Activated T-helper 2 cell treated with anti-CD3 and anti-CD28 coated beads, Interferon-gamma antibody, Interleukin-2, Interleukin-4, amounts not matched to agents 10 μg/mL and 5 μg/mL and 100 μg/mL, durations not matched to agents 14 hours and 24 hours and 36 hours (primary cell): Measurements from ENCODE around the gene P2RX4. TPM values are rescaled to one million over a fixed set of nuclear protein-coding genes. Genes with fewer than 3 reads are reported as not detected.
"Not testable (repeated sequence)": the region's sequence is repeated elsewhere in the genome, so short reads cannot be mapped to it uniquely, and the experiment has no call there.

Source experiments
- DNase-seq: peaks from one replicate; pipeline ENCODE4 v3.0.0; 2021; ENCODE audit warnings: low spot score
- H3K27ac Mint-ChIP-seq: one replicate; pipeline ENCODE4 v1.8.0; 2021; ENCODE audit warnings: mixed read lengths
- H3K27me3 Mint-ChIP-seq: one replicate; pipeline ENCODE4 v1.8.0; 2021; ENCODE audit warnings: low read depth, mixed read lengths
- H3K36me3 Mint-ChIP-seq: one replicate; pipeline ENCODE4 v1.8.0; 2021; ENCODE audit warnings: low read depth, mixed read lengths
- H3K4me1 Mint-ChIP-seq: one replicate; pipeline ENCODE4 v1.8.0; 2021; ENCODE audit warnings: low read depth, mixed read lengths
- H3K4me3 Mint-ChIP-seq: one replicate; pipeline ENCODE4 v1.8.0; 2021; ENCODE audit warnings: low read depth, mild to moderate bottlenecking, moderate library complexity, mixed read lengths
- H3K9me3 Mint-ChIP-seq: one replicate; pipeline ENCODE4 v1.8.0; 2021; ENCODE audit warnings: mixed read lengths
- intact Hi-C: fragments of 100-400 bp; cut with micrococcal nuclease; formaldehyde crosslinking; loops from one replicate; pipeline ENCODE4 v1.15.1; 2023
- total RNA-seq: library from RNA; stranded (reverse); gene quantifications from 2 replicates; pipeline ENCODE4 v1.2.3, GENCODE V29; 2022

Gene P2RX4
- total RNA-seq, 1 donor from 2014 or later: 25.2 TPM

DNA sequence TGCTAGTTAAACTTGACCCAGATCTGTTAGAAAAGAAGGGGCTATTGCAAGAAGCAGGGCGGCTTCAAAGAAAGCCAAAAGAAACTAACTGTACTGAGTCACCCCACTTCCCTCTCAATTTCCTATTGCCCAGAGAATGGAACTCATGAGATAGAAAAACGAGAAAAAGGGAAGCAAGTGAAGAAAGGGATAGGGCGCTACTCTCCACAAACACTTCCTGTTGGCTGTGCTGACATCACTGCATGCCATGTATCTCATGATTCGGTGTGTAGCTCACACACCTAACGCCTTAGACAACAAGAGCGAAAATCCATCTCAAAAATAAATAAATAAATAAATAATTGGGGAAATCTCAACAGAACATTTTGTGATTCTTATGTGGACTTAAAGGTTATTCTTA is 13.0 kb upstream of the P2RX4 start:
- Mint-ChIP-seq H3K4me1 (peaks cover 11% of the 10 kb centered on the region), H3K9me3 (no peaks in the 10 kb centered on the region), H3K27ac (no peak overlapping the region), H3K4me3 (no peak overlapping the region), H3K36me3 (no peaks in the 10 kb centered on the region), H3K27me3 (no peaks in the 10 kb centered on the region)
- no peak for DNase-seq
- intact Hi-C loops: no loop called here

DNA sequence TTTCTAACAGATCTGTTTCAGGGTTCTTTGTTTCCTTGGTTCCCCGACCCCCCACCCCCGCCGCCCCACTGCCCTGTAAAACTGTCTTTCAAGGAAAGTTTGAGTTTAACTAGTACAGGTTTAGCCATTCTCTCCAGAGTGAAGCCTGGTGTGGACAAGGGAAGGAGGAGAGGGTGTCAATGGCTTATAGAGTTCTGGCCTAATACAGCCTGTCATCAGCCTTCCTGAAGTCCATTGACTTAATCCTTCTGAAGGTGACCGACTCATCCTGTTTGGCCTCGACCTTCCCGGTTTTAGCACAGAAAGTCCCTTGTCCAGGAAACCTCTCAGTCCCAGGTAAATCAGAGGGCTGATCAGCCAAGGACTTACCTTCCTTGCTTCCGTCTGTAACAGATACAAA is 11.0 kb upstream of the P2RX4 start:
- Mint-ChIP-seq H3K27me3 (no peaks in the 10 kb centered on the region), H3K27ac (no peak overlapping the region), H3K9me3 (no peaks in the 10 kb centered on the region), H3K4me1 (peaks cover 6% of the 10 kb centered on the region), H3K36me3 (no peaks in the 10 kb centered on the region), H3K4me3 (no peak overlapping the region)
- intact Hi-C loops: no loop called here
- no peak for DNase-seq

DNA sequence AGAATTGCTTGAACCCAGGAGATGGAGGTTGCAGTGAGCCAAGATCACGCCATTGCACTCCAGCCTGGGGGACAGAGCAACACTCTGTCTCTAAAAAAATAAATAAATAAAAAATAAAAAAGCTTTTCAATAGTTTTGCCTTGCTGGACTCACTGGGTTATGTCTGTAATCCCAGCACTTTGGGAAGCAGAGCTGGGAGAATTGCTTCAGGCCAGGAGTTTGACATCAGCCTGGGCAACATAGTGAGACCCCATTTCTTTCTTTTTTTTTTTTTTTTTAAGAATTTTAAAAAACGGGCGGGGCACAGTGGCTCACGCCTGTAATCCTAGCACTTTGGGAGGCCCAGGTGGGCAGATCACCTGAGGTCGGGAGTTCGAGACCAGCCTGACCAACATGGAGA is 8.8 kb upstream of the P2RX4 start:
- H3K9me3 Mint-ChIP-seq, H3K36me3 Mint-ChIP-seq, H3K27me3 Mint-ChIP-seq, intact Hi-C loops, DNase-seq, H3K4me3 Mint-ChIP-seq, H3K27ac Mint-ChIP-seq: not testable (repeated sequence)
- H3K4me1 Mint-ChIP-seq: peaks cover 11% of the 10 kb centered on the region

DNA sequence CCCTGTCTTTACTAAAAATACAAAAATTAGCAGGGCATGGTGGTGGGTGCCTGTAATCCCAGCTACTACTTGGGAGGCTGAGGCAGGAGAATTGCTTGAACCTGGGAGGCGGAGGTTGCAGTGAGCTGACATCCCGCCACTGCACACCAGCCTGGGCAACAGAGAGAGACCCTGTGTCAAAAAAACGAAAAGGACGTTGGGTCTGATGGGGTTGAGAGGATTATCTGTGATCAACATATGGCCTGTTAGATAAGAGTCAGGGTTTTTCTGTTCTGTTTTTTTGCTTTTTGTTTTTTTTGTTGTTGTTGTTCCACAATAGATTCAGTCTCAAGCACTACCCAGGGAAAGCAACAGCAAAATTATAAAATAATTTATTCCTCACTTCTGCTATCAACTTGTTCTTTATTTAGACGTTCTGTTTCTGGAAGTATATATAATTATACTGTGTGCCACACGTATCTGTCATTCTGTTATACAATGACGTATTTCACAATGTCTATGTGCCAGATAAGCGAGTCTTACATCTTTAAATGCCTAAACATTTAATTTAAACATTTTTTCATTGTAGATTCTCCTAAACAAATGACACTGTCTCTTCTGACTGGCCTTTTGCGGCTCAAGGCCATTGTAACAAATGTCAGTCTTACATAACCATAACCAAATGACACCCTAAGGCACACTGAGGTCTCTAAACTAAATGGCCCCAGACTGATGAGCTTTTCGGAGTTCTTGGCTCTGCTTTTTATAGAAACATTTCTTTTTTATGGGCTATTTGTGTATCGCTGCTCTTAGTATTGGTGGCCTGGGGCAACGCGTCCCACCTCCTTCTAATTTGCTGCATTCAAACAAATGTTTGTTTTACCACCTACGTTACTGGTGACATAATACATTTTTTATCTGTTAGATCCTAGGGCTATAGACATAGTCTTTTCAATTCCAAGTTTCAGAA is 7.2 kb upstream of the P2RX4 start:
- no peaks in the 10 kb centered on the region for H3K27me3 Mint-ChIP-seq
- H3K27ac Mint-ChIP-seq: no peak overlapping the region
- intact Hi-C loops: no loop called here
- DNase-seq: no peak
- H3K4me1 Mint-ChIP-seq: peaks cover 5% of the 10 kb centered on the region
- H3K36me3 Mint-ChIP-seq: no peaks in the 10 kb centered on the region
- no peaks in the 10 kb centered on the region for H3K9me3 Mint-ChIP-seq
- H3K4me3 Mint-ChIP-seq: no peak overlapping the region

DNA sequence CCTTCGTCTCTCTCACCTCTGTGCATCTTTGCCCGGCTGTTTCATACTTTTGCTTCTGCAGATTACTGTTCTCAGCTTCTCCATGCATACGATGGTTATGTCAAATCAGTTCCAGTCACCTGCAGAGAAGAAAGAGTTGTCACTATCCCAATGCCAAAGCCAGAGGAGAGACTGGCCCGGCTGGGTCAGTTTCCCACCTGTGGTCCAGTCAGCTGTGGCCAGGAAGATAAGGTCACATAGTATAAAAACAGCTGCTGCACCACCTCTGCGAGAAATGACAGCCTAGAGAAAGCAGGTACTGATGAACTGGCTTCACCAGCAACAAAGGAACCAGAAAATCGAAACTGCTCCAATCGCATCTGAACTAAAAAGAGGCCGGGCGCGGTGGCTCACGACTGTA is 6.4 kb upstream of the P2RX4 start:
- Mint-ChIP-seq H3K4me1 (peaks cover 7% of the 10 kb centered on the region), H3K27ac (no peak overlapping the region), H3K36me3 (no peaks in the 10 kb centered on the region), H3K4me3 (no peak overlapping the region), H3K27me3 (no peaks in the 10 kb centered on the region), H3K9me3 (no peaks in the 10 kb centered on the region)
- DNase-seq: no peak
- intact Hi-C loops: no loop called here

DNA sequence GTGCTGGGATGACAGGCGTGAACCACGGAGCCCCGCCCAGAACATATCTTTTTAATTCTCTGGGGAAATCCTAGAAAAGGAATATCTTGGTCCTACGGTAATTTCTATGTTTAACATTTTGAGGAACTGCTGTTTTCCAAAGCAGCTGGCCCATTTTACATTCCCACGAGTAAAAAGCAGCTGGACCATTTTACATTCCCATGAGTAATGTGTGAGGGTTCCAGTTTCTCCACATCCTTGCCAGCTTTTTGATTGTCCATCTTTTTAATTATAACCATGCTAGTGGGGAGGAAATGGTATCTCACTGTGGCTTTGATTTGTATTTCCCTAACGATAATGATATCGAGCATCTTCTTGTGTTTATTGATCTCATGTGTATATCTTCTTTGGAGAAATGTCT is 4.4 kb upstream of the P2RX4 start:
- H3K36me3 Mint-ChIP-seq: no peaks in the 10 kb centered on the region
- H3K27me3 Mint-ChIP-seq: no peaks in the 10 kb centered on the region
- H3K27ac Mint-ChIP-seq: no peak overlapping the region
- H3K4me1 Mint-ChIP-seq: peaks cover 9% of the 10 kb centered on the region
- no peaks in the 10 kb centered on the region for H3K9me3 Mint-ChIP-seq
- no peak for DNase-seq
- no peak overlapping the region for H3K4me3 Mint-ChIP-seq
- intact Hi-C loops: no loop called here

DNA sequence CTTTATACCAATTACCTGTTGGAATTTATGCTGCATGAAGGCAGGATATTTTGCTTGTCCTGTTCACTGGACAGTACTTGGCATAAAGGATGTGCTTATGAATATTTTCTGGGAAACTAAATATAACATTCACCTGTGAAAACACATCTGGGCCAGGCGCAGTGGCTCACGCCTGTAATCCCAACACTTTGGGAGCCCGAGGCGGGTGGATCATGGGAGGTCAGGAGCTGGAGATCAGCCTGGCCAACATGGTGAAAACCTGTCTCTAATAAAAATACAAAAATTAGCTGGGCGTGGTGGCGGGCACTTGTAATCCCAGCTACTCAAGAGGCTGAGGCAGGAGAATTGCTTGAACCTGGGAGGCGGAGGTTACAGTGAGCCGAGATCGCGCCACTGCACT is 1.4 kb upstream of the P2RX4 start:
- H3K9me3 Mint-ChIP-seq, H3K36me3 Mint-ChIP-seq, DNase-seq, H3K27me3 Mint-ChIP-seq, intact Hi-C loops: not testable (repeated sequence)
- Mint-ChIP-seq H3K4me3 (peak overlapping the region; percentile 21), H3K4me1 (peaks cover 27% of the 10 kb centered on the region), H3K27ac (peak overlapping the region; percentile 76)

DNA sequence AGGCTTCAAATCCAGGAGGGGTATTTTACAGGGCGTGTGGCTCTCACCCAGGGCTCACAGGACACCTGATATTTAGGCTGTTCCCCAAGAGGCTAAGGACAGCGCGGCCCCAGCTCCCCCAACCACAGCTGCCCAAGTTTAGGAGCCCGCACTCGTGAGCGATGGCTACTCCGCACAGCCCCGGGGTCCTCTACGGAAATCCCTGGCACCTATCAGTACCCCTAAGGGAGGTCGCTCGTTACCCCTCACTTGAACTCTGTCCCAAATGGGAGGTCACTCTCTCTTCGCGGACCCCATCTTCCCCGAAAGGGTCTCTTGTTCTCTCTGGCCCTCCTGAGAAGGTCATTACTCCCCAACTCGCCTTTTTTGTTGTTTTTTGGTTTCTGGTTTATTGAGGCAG is 708 bp upstream of the P2RX4 start:
- Mint-ChIP-seq H3K4me1 (peaks cover 28% of the 10 kb centered on the region), H3K27me3 (no peaks in the 10 kb centered on the region), H3K9me3 (no peaks in the 10 kb centered on the region), H3K4me3 (peak overlapping the region; percentile 95), H3K36me3 (peaks cover 13% of the 10 kb centered on the region), H3K27ac (peak overlapping the region; percentile 76)
- no peak for DNase-seq
- intact Hi-C loops: no loop called here

DNA sequence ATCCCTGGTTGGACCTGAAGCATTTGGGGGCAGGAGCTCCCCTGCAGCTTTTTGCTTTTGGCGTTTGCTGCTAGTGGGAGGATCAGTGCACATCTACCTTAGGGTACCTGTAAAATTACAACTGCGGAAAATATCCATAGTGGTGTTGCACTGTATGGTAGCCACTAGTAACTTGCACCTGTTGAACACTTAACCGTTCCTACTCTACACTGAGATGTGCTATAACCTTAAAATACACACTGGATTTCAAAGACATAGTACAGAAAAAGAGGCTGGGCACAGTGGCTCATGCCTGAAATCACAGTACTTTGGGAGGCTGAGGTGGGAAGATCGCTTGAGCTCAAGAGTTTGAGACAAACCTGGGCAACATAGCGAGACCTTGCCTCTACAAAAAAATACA is 2.9 kb downstream of the P2RX4 start:
- intact Hi-C loops: loop anchor here (5.0 kb wide), 1 partner anchor 176 kb away; the partner anchor contains the start of gene OASL
- peaks cover 43% of the 10 kb centered on the region for H3K4me1 Mint-ChIP-seq
- H3K4me3 Mint-ChIP-seq: no peak overlapping the region
- no peak for DNase-seq
- H3K27ac Mint-ChIP-seq: no peak overlapping the region
- H3K27me3 Mint-ChIP-seq: no peaks in the 10 kb centered on the region
- peaks cover 34% of the 10 kb centered on the region for H3K36me3 Mint-ChIP-seq
- no peaks in the 10 kb centered on the region for H3K9me3 Mint-ChIP-seq

DNA sequence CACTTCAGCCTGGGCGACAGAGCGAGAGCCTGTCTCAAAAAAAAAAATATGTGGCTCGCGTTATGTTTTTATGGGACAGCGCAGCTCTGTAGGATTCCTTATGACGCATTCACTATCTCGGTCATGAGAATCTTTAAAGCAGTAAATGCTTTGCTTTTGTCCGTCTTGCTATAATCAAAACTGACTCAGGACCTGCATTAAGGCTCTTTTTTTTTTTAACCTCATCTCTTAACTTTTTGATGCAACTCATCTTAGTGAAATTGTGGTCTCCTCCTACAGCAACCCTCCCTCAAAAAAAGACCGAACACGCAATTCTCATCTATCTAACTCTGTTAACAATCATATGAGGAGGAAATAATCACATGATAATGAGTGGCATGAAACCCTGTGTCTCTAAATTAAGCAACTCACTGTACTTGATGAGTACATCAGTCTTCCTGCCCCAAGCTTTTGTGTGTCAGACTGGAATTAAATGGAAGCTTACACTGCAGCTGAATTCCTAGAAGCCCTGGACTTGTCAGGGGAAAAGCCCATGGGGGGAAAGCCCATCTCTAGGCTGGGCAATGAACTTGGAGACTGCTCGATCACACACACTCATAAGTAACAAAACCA is 4.3 kb downstream of the P2RX4 start:
- intact Hi-C loops: loop anchor here (1.0 to 5.0 kb wide), 3 partner anchors 9 to 177 kb away; partner anchors contain the start of gene OASL
- H3K9me3 Mint-ChIP-seq: no peaks in the 10 kb centered on the region
- no peak for DNase-seq
- peak overlapping the region; percentile 18 for H3K4me3 Mint-ChIP-seq
- H3K27me3 Mint-ChIP-seq: no peaks in the 10 kb centered on the region
- peak overlapping the region; percentile 75 for H3K27ac Mint-ChIP-seq
- H3K4me1 Mint-ChIP-seq: peaks cover 41% of the 10 kb centered on the region
- peaks cover 46% of the 10 kb centered on the region for H3K36me3 Mint-ChIP-seq

DNA sequence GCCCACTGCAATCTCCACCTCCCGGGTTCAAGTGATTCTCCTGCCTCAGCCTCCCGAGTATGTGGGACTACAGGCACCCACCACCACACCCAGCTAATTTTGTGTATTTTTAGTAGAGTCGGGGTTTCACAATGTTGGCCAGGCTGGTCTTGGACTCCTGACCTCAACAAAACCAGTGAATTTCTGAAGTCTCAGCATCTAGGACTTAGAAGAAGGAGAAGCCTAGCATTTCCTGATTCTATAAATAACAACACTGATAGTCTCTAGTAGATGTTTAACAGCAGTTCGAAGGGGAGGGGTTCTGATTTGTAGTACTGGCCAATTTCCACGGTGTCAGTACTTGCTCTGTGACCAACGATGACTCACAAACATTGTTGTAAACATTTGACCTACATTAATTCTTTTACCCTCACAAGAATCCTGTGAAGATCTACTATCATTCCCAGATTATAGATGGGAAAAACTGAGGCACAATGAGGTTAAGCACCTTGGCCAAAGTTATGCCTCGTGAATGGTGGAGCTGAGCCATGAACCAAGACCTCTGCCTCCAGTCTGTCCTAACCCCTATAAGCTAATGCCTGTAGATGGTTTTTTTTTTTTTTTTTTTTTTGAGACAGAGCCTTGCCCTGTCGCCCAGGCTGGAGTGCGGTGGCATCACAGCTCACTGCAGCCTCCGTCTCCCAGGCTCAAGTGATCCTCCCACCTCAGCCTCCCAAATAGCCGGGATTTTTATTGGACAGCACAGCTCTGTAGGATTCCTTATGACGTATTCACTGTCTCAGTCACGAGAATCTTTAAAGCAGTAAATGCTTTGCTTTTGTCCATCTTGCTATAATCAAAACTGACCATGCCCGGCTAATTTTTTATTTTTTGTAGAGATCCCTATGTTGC is 5.2 kb downstream of the P2RX4 start:
- DNase-seq: no peak
- Mint-ChIP-seq H3K27ac (peak overlapping the region; percentile 75), H3K9me3 (no peaks in the 10 kb centered on the region), H3K27me3 (no peaks in the 10 kb centered on the region), H3K36me3 (peaks cover 52% of the 10 kb centered on the region), H3K4me1 (peaks cover 42% of the 10 kb centered on the region), H3K4me3 (peak overlapping the region; percentile 18)
- intact Hi-C loops: loop anchor here (1.0 to 5.0 kb wide), 3 partner anchors 8 to 178 kb away; partner anchors contain the start of gene OASL

DNA sequence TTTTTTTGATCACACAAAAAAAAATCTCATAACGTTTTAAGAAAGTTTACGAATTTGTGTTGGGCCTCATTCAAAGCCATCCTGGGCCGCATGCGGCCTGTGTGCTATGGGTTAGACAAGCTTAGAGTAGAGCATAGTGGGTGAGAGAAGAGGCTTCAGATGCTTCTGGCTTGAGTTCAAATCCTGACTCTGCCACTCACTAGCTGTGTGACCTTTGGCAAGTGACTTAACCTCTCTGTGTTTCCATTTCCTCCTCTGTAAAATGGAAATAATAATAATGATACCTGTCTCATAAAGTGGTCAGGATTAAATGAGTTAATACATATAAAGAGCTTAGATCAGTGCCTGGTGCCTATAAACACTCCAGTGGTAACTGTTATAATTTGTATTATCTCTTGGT is 6.2 kb downstream of the P2RX4 start:
- H3K27ac Mint-ChIP-seq: no peak overlapping the region
- no peaks in the 10 kb centered on the region for H3K27me3 Mint-ChIP-seq
- H3K9me3 Mint-ChIP-seq: no peaks in the 10 kb centered on the region
- intact Hi-C loops: no loop called here
- peaks cover 42% of the 10 kb centered on the region for H3K4me1 Mint-ChIP-seq
- no peak overlapping the region for H3K4me3 Mint-ChIP-seq
- peaks cover 58% of the 10 kb centered on the region for H3K36me3 Mint-ChIP-seq
- no peak for DNase-seq
